Rectal smooth muscle tissue (tissue), 1 donor: ENCODE data around the gene CRIP2.

ENCODE experiments used
- H3K27ac ChIP-seq: one replicate; pipeline ENCODE4 v1.7.0; 2013; ENCODE audit warnings: low read depth, low read length, inconsistent platforms
- H3K27me3 ChIP-seq: one replicate; pipeline ENCODE4 v1.7.0; 2013; ENCODE audit warnings: low read length; ENCODE audit not compliant: control insufficient read depth, insufficient read depth
- H3K36me3 ChIP-seq: one replicate; pipeline ENCODE4 v1.7.0; 2013; ENCODE audit warnings: low read length; ENCODE audit not compliant: control insufficient read depth, insufficient read depth
- H3K4me1 ChIP-seq: one replicate; pipeline ENCODE4 v1.7.0; 2013; ENCODE audit warnings: low read length; ENCODE audit not compliant: control insufficient read depth, insufficient read depth
- H3K4me3 ChIP-seq: one replicate; pipeline ENCODE4 v1.7.0; 2013; ENCODE audit warnings: low read length
- H3K9ac ChIP-seq: one replicate; pipeline ENCODE4 v1.7.0; 2013; ENCODE audit warnings: low read length

Gene CRIP2

DNA sequence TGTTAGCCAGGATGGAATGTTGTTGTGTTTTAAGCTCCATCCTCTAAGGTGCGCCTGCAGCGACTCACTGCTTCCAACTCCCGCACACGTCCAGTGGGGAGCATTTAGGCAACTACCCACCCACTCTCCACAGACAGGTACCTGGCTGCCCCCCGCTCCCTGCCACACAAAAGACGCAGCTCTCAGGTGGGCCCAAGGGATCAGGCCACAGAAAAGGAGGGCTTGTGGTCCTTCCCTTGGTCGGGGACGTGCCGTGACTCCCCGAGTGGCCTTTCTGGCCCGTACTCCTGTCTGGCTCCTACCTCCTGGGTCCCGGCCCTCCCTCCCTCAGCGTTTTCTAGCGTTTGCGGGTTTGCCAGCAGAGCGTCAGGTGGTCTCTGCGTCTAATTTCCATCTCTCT, 32.6 kb downstream of the CRIP2 start:
- Histone ChIP-seq H3K27ac (no peak overlapping the region), H3K4me1 (no peaks in the 10 kb centered on the region), H3K9ac (no peak overlapping the region), H3K4me3 (no peak overlapping the region), H3K27me3 (no peaks in the 10 kb centered on the region), H3K36me3 (no peaks in the 10 kb centered on the region)

DNA sequence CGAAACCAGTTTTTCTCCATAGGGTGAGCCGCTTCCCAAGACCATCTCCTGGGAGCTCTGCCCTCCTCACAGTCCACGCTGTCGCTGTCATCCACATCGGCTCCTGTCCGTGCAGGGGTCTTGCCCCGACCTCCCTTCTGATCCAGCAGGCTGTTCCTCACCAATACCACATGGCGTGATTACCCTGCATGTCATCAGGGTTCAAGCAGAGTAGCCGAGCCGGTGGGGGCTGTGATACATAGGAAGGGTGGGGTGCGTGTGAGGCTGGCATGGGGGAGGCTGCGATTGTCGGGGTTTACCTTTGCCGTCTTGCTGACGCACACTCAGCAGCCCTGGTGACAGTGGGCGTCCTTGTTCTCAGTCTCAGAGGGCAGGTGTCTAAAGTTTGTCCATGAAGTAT, 33.4 kb downstream of the CRIP2 start:
- Histone ChIP-seq H3K4me3 (no peak overlapping the region), H3K9ac (no peak overlapping the region), H3K4me1 (no peaks in the 10 kb centered on the region), H3K36me3 (no peaks in the 10 kb centered on the region), H3K27me3 (no peaks in the 10 kb centered on the region), H3K27ac (no peak overlapping the region)

- H3K36me3 ChIP-seq: no peaks in the 10 kb centered on the region
- no peak overlapping the region for H3K9ac ChIP-seq
- no peak overlapping the region for H3K4me3 ChIP-seq
- H3K4me1 ChIP-seq: no peaks in the 10 kb centered on the region
- H3K27me3 ChIP-seq: no peaks in the 10 kb centered on the region
- no peak overlapping the region for H3K27ac ChIP-seq
Observed at GRCh38 chr14:105508601-105509000, 34.0 kb downstream of the CRIP2 start.

DNA sequence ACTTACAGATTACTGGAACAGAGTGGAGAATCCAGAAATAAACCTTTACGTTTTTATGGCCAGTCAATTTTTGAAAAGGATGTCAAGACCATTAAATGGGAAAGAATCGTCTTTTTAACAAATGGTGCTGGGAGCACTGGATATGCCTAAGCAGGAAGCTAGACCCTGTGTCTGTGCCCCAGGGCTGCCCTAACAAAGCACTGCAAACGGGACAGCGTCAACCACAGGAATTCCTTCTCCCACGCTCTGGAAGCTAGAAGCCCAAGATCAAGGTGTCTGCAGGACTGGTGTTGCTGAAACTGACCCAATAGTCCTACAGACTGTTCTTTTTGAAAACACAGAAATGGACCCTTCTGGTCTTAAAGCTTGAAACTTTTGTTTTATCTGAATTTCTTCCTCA, 42.5 kb downstream of the CRIP2 start:
- H3K27ac ChIP-seq: no peak overlapping the region
- H3K4me1 ChIP-seq: no peaks in the 10 kb centered on the region
- no peaks in the 10 kb centered on the region for H3K27me3 ChIP-seq
- no peaks in the 10 kb centered on the region for H3K36me3 ChIP-seq
- no peak overlapping the region for H3K9ac ChIP-seq
- no peak overlapping the region for H3K4me3 ChIP-seq

- no peaks in the 10 kb centered on the region for H3K4me1 ChIP-seq
- no peaks in the 10 kb centered on the region for H3K36me3 ChIP-seq
- no peaks in the 10 kb centered on the region for H3K27me3 ChIP-seq
- H3K9ac ChIP-seq: no peak overlapping the region
- H3K4me3 ChIP-seq: no peak overlapping the region
- no peak overlapping the region for H3K27ac ChIP-seq
Observed at GRCh38 chr14:105519946-105520698, 45.5 kb downstream of the CRIP2 start.

DNA sequence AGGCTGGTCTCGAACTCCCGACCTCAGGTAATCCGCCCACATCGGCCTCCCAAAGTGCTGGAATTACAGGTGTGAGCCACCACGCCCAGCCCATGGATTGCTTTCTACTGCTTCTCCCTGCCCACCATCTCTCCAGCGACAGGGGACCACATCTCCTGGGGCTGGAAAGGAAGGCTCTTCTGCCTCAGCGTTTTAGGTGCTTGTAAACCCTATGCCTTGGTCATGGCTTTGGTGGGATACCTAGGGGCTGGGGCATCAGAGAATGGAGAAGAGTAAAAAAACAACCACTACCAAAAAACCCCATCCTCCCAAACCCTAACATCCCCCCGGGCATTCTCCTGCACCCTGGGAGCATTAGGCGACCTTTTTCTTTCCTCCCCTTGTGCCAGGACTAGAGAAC, 50.7 kb downstream of the CRIP2 start:
- H3K4me3 ChIP-seq: no peak overlapping the region
- H3K27ac ChIP-seq: no peak overlapping the region
- H3K27me3 ChIP-seq: peaks cover 10% of the 10 kb centered on the region
- no peak overlapping the region for H3K9ac ChIP-seq
- H3K4me1 ChIP-seq: peaks cover 2% of the 10 kb centered on the region
- H3K36me3 ChIP-seq: no peaks in the 10 kb centered on the region

DNA sequence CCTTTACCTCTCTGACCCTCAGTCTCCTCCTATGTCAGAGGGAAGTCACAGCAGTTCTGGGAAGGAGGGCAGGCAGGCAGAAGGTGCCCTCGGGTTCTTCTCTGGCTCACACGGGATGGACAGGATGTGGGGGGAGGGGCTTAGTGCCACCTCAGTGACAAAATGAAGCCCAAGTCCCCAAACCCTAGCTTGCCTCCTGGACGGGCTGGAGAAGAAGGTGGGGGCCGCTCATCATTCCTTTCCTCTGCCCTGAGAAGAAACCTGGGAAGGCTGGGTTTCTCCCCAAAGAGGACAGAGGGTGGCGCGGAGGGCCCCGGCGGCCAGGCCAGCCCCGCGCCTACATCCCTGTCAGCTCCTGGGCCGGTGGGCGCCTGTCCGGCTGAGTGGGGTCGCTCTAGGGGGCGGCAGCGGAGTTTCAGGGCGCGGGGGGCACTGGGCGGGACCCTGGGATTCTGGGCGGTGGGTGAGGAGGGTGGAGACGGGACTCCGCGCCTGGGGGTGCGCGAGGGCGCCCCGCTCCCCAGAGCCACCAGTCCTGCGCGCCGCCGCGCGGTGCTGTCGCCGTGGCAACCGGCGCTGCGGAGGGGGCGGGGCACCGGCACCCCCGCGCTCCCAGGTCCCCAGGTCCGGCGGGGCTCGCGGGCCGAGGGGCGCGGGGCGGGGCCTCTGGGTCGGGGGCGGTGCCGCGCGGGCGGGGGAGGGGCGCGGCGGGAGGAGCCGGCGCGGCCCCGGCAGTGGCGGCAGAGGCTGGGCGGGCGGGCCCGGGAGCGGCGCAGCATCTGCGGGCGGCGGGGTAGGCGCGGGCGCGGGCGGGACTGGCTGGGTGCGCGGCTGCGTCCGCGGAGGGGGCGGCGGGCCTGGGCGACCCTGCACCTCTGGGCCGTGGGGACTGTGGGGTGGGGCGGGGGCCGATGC, 51.5 kb downstream of the CRIP2 start, which contains the start of gene TMEM121:
TMEM121 (plus strand) TSS at position 723 of the 915 bp plus-strand sequence. CDS start 2,252 bp downstream, outside the sequence.
- Histone ChIP-seq H3K27ac (no peak within 1 kb of the TSS), H3K4me3 (peak within 1 kb of the TSS; percentile 61), H3K27me3 (peaks cover 10% of the 10 kb centered on the region), H3K9ac (no peak within 1 kb of the TSS), H3K4me1 (peaks cover 2% of the 10 kb centered on the region), H3K36me3 (no peaks in the 10 kb centered on the region)

DNA sequence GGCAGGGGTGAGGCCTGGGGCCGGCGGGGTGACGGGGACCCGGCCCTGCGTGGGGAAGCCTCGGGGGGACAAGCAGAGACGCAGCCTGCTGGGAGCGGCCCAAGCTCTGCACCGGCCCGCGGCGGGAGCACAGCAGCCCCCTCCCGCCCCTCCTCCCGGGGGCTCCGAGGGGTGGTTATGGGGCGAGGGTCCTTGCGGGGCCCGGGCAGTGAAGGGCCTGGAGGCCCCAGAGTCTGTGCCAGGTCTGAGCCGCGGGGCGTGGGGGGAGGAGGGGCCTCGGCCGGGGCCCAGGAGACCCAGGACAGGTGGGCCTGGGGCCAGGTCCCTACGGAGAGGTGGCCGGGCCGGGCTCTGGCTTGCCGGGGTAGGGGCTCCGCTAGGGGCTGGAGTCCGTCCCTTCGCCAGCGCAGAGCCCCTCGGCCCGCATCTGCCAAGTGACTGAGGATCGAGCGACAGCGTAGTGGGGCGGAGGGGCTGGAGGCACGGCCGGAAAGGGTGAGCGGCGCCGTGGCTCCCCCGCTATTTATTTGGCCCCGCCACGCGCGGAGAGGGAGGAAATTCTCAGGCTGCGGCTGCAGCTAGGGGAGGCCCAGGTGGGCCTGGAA, 52.3 kb downstream of the CRIP2 start:
- peaks cover 2% of the 10 kb centered on the region for H3K4me1 ChIP-seq

GRCh38 chr14:105527381-105527825, 52.8 kb downstream of the CRIP2 start:
- Histone ChIP-seq H3K4me3 (peak overlapping the region; percentile 61), H3K9ac (no peak overlapping the region), H3K27ac (no peak overlapping the region), H3K4me1 (peaks cover 2% of the 10 kb centered on the region), H3K27me3 (peaks cover 10% of the 10 kb centered on the region), H3K36me3 (no peaks in the 10 kb centered on the region)

More for the DNA sequence above, 52.3 kb downstream of the CRIP2 start:
- peak overlapping the region; percentile 61 for H3K4me3 ChIP-seq
- H3K36me3 ChIP-seq: no peaks in the 10 kb centered on the region
- no peak overlapping the region for H3K27ac ChIP-seq
- H3K27me3 ChIP-seq: peaks cover 10% of the 10 kb centered on the region
- H3K9ac ChIP-seq: no peak overlapping the region

DNA sequence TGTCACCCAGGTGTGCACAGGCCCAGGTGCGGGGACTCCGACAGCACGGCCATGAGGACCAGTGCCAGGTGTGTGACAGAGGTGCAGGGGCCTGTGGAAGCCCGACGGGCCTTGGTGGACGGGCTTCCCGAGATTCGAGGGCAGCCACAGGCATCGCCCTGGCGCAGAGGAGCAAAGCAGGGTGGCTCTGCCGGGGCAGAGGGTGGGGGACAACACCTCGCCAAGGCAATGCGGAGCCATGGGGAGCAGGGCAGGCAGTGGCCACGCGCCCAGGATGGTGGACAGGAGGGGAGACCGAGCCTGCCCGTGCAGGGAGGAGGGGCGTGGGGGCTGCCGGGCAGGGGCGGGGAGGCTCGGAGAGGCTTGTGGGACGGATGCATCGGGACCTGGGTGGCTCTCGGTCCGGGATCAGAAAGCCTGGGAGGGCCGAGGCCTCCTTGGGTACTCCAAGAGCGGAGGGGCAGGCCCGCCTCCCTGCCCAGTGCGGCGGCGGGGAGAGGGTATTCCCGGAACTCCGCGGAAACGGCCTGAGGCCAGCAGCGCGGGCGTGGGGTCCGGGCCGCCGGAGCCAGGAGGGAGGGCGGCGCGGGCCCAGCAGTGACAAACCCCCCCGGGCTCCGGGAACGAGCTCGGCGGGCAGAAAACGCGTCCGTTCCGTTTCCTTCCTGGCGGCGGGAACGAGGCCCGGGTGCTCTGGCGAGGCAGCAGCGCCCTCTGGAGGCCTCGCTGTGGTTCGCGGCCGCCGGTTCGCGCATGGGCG, 53.4 kb downstream of the CRIP2 start:
- H3K36me3 ChIP-seq: no peaks in the 10 kb centered on the region
- H3K27ac ChIP-seq: peak overlapping the region; percentile 51
- peak overlapping the region; percentile 61 for H3K4me3 ChIP-seq
- H3K27me3 ChIP-seq: peaks cover 10% of the 10 kb centered on the region
- H3K9ac ChIP-seq: no peak overlapping the region
- H3K4me1 ChIP-seq: peaks cover 2% of the 10 kb centered on the region

- Histone ChIP-seq H3K4me1 (peaks cover 2% of the 10 kb centered on the region), H3K36me3 (no peaks in the 10 kb centered on the region), H3K9ac (no peak overlapping the region), H3K27ac (no peak overlapping the region), H3K4me3 (peak overlapping the region; percentile 48), H3K27me3 (peaks cover 10% of the 10 kb centered on the region)
Observed at GRCh38 chr14:105528586-105529318, 54.1 kb downstream of the CRIP2 start.
